T-helper 2 cell treated with Interferon-gamma antibody and Interleukin-4, amounts not matched to agents 5 μg/mL and 100 μg/mL, for 36 hours (primary cell): ENCODE results near the gene SIM1.
"Not testable (repeated sequence)": the region's sequence is repeated elsewhere in the genome, so short reads cannot be mapped to it uniquely, and the experiment has no call there.

Source experiments
- DNase-seq: peaks from one replicate; pipeline ENCODE4 v3.0.0; 2021; ENCODE audit warnings: low spot score
- H3K27ac Mint-ChIP-seq: one replicate; pipeline ENCODE4 v1.8.0; 2021; ENCODE audit warnings: mild to moderate bottlenecking, mixed read lengths
- H3K27me3 Mint-ChIP-seq: one replicate; pipeline ENCODE4 v1.8.0; 2021; ENCODE audit warnings: low read depth, mixed read lengths
- H3K36me3 Mint-ChIP-seq: one replicate; pipeline ENCODE4 v1.8.0; 2021; ENCODE audit warnings: low read depth, mixed read lengths
- H3K4me1 Mint-ChIP-seq: one replicate; pipeline ENCODE4 v1.8.0; 2021; ENCODE audit warnings: low read depth, mixed read lengths
- H3K4me3 Mint-ChIP-seq: one replicate; pipeline ENCODE4 v1.8.0; 2022; ENCODE audit warnings: mild to moderate bottlenecking, moderate library complexity, mixed read lengths
- H3K9me3 Mint-ChIP-seq: one replicate; pipeline ENCODE4 v1.8.0; 2021; ENCODE audit warnings: mixed read lengths

Gene SIM1

DNA sequence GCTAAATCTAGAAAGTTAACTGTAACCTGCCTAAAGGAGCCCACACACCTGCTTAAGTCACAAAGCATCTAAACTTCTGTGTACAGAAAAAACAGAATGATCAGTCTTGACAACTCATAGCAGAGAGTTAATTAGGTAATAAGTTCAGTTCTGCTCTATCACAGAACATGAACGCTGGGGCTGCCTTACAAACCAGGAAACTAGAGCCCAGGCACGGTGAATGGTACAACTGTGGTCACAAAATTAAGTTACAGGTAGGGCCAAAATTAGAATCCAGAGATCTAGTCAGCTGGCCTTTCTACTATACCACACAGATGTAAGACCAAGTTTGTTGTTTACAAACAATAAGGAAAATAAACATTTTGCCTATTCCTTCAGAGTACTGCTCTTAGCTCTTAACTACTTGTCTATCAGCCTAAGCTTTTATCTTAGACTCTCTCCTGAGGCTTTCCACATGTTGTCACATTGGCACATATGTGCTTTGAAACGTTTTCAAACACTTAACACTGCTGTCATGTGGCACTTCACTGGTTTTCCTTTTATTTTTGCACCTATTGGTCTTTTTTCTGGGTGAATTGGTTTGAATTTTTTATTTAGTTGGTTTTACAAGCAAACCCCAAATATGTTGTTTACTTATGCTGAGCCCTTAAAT is 75.7 kb downstream of the SIM1 start:
- no peak overlapping the region for H3K4me3 Mint-ChIP-seq
- H3K36me3 Mint-ChIP-seq: no peaks in the 10 kb centered on the region
- DNase-seq: no peak
- no peaks in the 10 kb centered on the region for H3K9me3 Mint-ChIP-seq
- peaks cover 11% of the 10 kb centered on the region for H3K27me3 Mint-ChIP-seq
- H3K27ac Mint-ChIP-seq: no peak overlapping the region
- H3K4me1 Mint-ChIP-seq: no peaks in the 10 kb centered on the region

DNA sequence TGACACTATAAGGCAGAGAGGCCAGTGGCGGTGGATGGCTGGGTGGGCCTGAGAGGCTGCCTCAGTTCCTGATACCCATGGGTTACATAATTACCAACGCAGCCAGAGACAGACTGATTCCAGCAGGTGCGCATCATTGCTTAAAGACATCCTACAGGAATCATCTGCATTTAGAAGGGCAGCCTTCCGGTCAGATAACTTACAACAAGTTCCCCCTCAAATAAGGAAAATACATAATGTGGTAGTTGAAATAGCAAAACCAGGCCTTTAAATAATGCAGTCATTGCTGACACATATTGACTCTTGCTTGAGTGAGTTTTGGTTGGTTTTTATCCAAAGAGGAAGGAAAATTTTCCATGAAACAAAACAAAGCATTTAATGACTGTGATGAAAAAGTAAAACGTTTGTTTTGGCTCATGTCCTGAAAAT is 81.9 kb downstream of the SIM1 start:
- H3K4me1 Mint-ChIP-seq: no peaks in the 10 kb centered on the region
- H3K36me3 Mint-ChIP-seq: no peaks in the 10 kb centered on the region
- no peaks in the 10 kb centered on the region for H3K9me3 Mint-ChIP-seq
- no peak for DNase-seq
- no peak overlapping the region for H3K4me3 Mint-ChIP-seq
- H3K27ac Mint-ChIP-seq: no peak overlapping the region
- peaks cover 13% of the 10 kb centered on the region for H3K27me3 Mint-ChIP-seq

DNA sequence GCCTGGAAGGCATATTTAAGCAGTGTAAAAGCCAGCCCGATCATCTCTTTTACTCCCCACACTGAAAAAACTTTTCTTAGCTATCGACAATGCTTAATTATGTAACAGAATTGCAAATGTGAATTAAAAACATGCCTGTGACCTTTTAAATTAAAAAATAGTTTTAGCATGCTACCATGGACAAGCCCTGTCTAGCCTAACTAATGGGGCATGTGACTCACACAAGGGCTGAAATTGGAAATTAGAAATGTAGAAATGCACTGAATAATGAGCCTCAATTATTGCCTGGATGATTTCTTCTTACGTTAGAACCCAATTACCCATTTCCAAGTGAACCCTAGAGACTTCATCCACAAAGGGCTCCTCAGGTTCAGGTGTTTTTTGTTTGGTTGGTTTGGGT is 82.7 kb downstream of the SIM1 start:
- H3K27me3 Mint-ChIP-seq: peaks cover 14% of the 10 kb centered on the region
- no peak overlapping the region for H3K27ac Mint-ChIP-seq
- no peaks in the 10 kb centered on the region for H3K9me3 Mint-ChIP-seq
- no peak overlapping the region for H3K4me3 Mint-ChIP-seq
- no peaks in the 10 kb centered on the region for H3K36me3 Mint-ChIP-seq
- no peaks in the 10 kb centered on the region for H3K4me1 Mint-ChIP-seq
- DNase-seq: no peak

DNA sequence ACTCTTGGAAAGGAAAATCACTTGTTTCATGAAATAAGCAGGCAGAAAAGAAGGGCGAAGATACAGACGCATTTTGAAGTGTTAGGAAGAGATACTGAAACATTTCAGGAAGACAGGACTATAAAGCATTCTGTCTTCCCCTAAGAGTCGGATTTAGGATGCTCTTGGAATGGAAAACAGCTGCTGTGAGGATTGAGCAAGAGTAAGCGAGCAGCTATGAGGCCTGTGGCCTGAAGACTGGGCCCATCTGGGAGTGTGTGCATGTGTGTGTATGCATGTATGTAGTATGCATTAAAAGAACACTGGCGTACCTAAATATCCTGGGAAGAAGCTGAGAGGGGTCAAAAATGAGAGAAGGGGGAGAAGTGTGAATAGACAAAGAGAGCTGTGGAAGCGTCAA is 83.6 kb downstream of the SIM1 start:
- DNase-seq: no peak
- H3K36me3 Mint-ChIP-seq: no peaks in the 10 kb centered on the region

DNA sequence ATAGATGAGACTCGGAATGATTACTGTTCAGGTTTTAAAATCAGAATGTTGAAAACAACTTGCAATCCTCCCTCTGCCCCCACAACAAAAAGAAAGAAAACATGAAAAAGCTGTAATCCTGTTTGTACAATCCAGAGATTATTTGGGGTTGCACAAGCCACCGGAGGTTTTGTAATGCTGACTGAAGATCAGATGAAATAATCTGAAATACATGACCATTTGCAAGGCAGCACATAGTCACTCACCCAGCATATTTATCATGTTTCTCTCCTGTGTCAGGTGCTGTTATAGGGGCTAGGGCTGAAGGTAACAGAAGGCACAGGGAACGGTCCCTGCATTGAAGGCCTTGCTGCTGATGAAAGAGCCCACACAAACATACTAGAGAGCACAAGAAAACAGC is 85.3 kb downstream of the SIM1 start:
- H3K36me3 Mint-ChIP-seq: no peaks in the 10 kb centered on the region
- H3K4me3 Mint-ChIP-seq: no peak overlapping the region
- no peak overlapping the region for H3K27ac Mint-ChIP-seq
- no peak for DNase-seq
- H3K9me3 Mint-ChIP-seq: no peaks in the 10 kb centered on the region
- peaks cover 2% of the 10 kb centered on the region for H3K4me1 Mint-ChIP-seq
- peaks cover 10% of the 10 kb centered on the region for H3K27me3 Mint-ChIP-seq

More for the DNA sequence above, 83.6 kb downstream of the SIM1 start:
- H3K4me1 Mint-ChIP-seq: peaks cover 1% of the 10 kb centered on the region
- peaks cover 10% of the 10 kb centered on the region for H3K27me3 Mint-ChIP-seq
- no peaks in the 10 kb centered on the region for H3K9me3 Mint-ChIP-seq
- no peak overlapping the region for H3K4me3 Mint-ChIP-seq
- H3K27ac Mint-ChIP-seq: no peak overlapping the region

DNA sequence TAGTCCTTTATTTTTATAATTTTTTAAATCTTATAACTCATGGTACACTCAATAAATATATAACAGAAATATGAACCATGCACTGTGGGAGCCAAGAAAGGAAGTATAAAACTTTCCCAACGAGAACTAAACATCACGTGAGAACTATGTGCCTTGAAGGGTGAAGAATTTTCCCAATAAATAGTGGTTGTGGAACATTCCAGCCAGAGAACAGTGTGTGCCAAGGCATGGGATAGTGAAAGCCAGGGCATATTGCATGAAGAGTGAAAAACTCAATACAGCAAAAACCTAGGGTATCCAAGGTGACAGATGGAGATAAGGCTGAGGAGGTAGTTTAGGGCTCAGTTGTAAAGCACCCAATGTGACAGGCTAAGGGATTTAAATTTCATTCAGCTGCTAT is 86.1 kb downstream of the SIM1 start:
- Mint-ChIP-seq H3K4me1 (peaks cover 2% of the 10 kb centered on the region), H3K36me3 (no peaks in the 10 kb centered on the region), H3K9me3 (no peaks in the 10 kb centered on the region), H3K27me3 (peaks cover 12% of the 10 kb centered on the region), H3K27ac (no peak overlapping the region), H3K4me3 (no peak overlapping the region)
- DNase-seq: no peak

DNA sequence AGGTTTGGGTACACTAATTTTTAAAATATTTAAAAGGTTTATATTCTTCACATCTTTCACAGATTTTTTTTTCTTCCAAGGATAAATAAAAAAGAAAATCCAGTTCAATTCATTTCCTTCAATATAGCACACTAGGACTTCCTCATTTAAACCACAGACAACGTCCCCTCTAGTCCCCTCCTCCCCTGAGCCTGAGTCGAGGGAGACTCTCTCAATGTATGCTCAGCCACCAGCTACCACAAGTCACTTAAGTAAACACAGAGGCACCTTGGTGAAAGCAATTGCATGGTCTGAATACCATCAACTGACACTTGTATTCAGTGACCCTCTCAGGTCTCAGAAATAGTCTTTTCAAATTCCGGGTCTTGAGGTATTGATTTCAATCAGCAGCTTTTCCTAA is 88.6 kb downstream of the SIM1 start:
- H3K36me3 Mint-ChIP-seq: no peaks in the 10 kb centered on the region
- DNase-seq: no peak
- no peak overlapping the region for H3K4me3 Mint-ChIP-seq
- peaks cover 2% of the 10 kb centered on the region for H3K4me1 Mint-ChIP-seq
- H3K27me3 Mint-ChIP-seq: peaks cover 13% of the 10 kb centered on the region
- no peak overlapping the region for H3K27ac Mint-ChIP-seq
- no peaks in the 10 kb centered on the region for H3K9me3 Mint-ChIP-seq

DNA sequence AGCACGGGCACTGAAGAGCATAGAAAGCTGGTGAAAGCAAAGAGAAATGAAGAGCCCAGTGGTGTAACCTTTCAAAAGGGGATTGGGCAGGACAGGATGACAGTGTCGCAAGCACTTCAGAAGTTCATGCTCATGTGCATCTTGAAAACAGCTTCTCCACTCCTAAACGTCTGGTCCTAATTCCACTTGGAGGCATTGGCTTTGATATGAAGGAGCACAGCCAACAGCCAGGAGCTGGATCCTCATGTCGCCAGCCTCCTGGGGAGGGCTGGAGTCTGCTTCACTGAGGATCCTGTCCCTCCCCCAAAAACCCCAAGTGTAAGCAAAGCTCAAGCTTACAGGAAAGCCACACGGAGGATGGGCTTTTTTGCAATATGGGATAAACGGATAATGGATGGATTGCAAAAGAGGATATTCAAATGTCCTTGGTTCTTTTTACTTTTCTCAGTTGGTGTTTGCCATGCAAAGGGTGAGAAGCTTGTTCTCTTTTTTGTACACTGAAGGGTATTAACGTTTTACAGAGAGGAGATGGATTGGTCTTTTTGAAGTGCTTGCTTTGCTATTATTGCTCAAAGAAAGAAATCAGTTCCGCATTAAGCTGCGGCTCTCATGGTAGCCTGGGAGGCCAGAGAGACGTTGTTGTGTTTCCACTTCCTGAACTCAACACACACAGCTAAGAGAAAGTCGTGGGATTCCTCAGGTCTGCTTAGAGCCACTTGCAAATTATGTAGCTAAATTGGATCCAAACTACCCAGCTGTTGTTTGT is 92.2 kb downstream of the SIM1 start:
- Mint-ChIP-seq H3K36me3 (no peaks in the 10 kb centered on the region), H3K4me1 (peaks cover 2% of the 10 kb centered on the region), H3K27me3 (peaks cover 13% of the 10 kb centered on the region), H3K4me3 (no peak overlapping the region), H3K27ac (no peak overlapping the region), H3K9me3 (no peaks in the 10 kb centered on the region)
- no peak for DNase-seq

DNA sequence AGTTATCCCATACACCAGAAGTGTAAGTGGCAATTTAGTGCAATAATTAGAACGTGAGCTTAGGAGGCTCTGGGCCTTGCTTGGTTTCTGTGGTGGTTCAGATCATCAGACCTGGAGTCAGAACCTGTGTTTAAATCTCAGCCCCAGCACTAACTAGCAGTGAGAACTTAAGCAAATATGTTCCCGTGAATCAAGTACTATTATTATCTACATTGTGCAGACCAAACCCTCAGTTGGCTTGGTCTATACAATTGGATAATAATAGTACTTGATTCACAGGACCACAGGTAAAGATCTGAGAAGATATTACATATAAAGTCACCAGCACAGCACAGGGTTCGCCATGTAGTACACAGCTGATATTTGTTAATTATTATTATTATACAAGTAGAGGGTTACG is 93.1 kb downstream of the SIM1 start:
- Mint-ChIP-seq H3K9me3 (no peaks in the 10 kb centered on the region), H3K36me3 (no peaks in the 10 kb centered on the region), H3K27me3 (peaks cover 10% of the 10 kb centered on the region), H3K27ac (no peak overlapping the region), H3K4me1 (peaks cover 2% of the 10 kb centered on the region), H3K4me3 (no peak overlapping the region)
- no peak for DNase-seq

DNA sequence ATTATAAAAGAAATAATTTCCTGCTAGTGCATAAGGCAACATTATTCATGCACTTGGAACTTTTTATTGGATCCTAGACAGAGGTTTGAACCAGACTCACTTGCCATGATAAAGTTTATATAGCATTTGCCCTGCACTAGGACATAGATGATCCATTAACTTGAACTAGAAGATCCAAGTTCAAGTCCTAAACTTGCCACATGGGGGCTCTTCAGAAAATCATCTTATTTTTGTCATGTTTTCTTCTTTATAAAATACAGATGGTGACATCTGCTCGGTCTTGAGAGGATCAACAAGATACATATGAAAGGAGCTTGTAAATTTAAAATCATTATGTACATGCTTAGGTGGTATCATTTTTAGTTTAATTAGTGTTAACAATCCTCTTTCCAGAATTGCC is 94.5 kb downstream of the SIM1 start:
- DNase-seq: no peak
- no peak overlapping the region for H3K27ac Mint-ChIP-seq
- no peaks in the 10 kb centered on the region for H3K36me3 Mint-ChIP-seq

DNA sequence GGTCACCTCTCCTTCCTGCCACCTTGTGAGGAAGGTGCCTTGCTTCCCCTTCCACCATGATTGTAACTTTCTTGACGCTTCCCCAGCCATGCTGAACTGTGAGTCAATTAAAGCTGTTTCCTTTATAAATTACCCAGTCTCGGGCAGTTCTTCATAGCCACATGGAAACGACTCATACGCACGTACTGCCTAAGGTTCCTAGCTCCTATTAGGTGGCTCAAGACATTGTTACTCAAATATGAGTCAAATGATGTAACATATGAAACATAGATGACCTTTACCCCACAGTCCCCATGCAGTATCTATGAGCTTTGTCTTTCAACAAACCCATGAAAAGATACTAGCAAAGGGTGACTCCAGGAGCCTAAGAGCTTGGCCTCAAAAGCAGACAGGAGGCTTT is 98.3 kb downstream of the SIM1 start:
- Mint-ChIP-seq H3K27me3 (no peaks in the 10 kb centered on the region), H3K4me3 (no peak overlapping the region), H3K9me3 (no peaks in the 10 kb centered on the region), H3K4me1 (no peaks in the 10 kb centered on the region), H3K27ac (no peak overlapping the region), H3K36me3 (no peaks in the 10 kb centered on the region)
- DNase-seq: no peak

More for the DNA sequence above, 94.5 kb downstream of the SIM1 start:
- no peaks in the 10 kb centered on the region for H3K4me1 Mint-ChIP-seq
- no peaks in the 10 kb centered on the region for H3K9me3 Mint-ChIP-seq
- H3K27me3 Mint-ChIP-seq: peaks cover 8% of the 10 kb centered on the region
- no peak overlapping the region for H3K4me3 Mint-ChIP-seq

DNA sequence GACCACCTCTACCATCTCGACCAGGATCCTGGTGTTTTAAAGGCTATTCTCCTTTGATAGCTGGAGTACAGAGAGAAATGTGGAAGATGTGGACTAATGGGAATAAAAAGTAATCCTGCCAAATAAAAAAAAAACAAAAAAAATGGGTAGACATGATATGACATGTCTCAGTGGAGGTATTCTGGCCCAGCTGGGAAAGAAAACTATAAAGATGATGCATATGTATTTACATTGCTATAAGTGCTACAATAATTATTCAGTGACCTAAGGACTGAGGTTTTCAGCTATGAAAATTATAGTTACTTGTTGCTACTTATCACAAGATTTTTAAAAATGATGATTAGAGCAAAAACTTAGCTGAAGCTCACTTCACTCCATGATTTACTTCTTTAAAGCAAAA is 101.1 kb downstream of the SIM1 start:
- Mint-ChIP-seq H3K27me3 (no peaks in the 10 kb centered on the region), H3K27ac (no peak overlapping the region), H3K4me1 (no peaks in the 10 kb centered on the region), H3K4me3 (no peak overlapping the region), H3K9me3 (no peaks in the 10 kb centered on the region), H3K36me3 (no peaks in the 10 kb centered on the region)
- DNase-seq: no peak

DNA sequence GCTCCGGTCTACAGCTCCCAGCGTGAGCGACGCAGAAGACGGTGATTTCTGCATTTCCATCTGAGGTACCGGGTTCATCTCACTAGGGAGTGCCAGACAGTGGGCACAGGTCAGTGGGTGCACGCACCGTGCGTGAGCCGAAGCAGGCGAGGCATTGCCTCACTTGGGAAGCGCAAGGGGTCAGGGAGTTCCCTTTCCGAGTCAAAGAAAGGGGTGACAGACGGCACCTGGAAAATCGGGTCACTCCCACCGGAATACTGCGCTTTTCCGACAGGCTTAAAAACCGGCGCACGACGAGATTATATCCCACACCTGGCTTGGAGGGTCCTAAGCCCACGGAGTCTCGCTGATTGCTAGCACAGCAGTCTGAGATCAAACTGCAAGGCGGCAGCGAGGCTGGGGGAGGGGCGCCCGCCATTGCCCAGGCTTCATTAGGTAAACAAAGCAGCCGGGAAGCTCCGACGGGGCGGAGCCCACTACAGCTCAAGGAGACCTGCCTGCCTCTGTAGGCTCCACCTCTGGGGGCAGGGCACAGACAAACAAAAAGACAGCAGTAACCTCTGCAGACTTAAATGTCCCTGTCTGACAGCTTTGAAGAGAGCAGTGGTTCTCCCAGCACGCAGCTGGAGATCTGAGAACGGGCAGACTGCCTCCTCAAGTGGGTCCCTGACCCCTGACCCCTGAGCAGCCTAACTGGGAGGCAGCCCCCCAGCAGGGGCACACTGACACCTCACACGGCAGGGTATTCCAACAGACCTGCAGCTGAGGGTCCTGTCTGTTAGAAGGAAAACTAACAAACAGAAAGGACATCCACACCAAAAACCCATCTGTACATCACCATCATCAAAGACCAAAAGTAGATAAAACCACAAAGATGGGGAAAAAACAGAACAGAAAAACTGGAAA is 109.7 kb downstream of the SIM1 start:
- not testable (repeated sequence) for H3K9me3 Mint-ChIP-seq, H3K27ac Mint-ChIP-seq, H3K27me3 Mint-ChIP-seq, H3K4me3 Mint-ChIP-seq, DNase-seq, H3K36me3 Mint-ChIP-seq, H3K4me1 Mint-ChIP-seq
